Myometrial cell (primary cell): Measurements from ENCODE around the gene DNAJB8. TPM values are rescaled to one million over a fixed set of nuclear protein-coding genes. Genes with fewer than 3 reads are reported as not detected.

Experiments
- total RNA-seq: library from RNA; depleted of rRNA; stranded (reverse); fragments of >200 nt; gene quantifications from 2 replicates; pipeline ENCODE4 v1.2.3, GENCODE V29; 2015

The DNAJB8 gene
- not detected in 2 replicates for total RNA-seq

DNA sequence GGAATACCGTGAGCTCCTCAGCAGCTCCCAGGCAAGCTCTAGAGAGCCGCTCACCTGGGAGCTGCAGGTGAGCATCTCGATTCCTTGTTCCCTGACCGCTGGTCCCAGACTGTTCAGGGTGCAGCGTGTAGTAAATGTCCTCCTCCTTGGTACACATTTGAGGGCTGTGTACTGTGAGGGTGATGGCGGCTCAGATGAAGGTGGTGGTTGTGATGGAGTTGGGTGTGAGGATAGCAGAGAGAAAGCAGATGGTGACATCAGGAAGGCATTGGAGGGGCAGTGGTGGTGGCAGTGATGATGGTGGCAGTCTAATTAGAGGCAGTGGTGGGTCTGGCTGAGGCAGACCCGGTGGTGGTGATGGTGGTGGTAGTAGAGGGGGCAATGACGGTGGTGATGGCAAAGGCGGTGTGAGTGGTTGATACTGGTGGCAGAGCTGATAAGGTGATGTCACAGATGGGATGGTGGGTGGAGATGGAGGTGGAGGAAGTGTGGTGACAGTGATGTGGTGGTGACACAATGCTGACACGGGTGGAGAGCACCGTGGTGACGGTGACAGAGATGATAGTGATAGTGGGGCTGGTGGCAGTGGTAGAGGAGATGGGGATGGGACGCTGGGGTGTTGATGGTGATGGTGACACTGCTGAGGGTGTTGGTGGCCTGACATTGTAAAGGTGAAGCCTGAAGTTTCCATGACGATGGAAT lies at the start of gene DNAJB8:
DNAJB8 (minus strand) TSS at position 51 of the 702 bp plus-strand sequence. CDS start 3,645 bp downstream, outside the sequence.

DNA sequence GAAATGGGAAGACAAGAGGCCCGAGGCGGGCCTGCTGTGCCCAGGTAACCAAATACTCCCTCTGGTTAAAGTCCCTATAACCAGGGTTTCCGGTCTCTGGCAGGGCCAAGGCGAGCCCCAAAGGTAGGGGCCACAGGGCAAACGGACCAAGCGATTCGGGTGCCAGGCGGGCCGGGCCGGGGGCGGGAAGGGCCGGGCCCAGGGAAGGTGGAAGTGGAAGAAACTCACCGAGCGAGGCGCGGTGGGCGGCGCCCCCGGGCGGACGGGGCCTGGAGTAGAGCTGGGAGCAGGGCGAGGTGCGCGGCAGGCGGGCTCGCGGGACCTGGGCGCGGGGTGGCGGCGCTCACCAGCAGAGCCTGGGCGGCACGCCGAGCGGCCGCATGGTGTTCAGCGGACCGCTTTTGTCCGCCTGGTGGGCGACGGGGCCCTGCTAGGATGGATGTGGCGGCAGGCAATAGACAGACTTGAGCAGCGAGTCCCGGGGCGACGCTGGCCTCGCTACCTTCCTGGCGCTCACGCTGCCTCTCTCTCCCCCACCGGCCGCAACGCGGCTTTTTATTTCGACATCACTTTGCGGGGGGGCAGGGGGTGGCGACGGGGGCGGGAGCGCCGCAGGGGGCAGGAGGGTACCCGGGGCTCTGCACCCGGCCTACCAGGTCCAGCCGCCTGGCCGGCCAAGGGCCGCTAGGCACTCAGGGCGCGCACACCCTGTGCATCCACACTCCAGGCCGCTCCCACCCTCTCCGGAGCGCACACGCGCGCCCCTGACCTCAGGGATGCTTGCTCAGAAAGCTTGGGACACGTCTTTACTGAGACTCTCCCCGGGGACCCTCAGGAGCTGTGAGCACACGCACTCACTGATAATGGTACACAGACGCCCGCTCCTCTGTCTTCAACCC lies 26.2 kb upstream of the DNAJB8 start, which contains the start of gene GATA2:
GATA2 (minus strand) TSS at position 531 of the 899 bp plus-strand sequence. CDS start 6,170 bp downstream, outside the sequence.

Other genes with a start within 250 kb of the DNAJB8 start
- 36.9 and 43.2 TPM in 2 replicates for gene GATA2, start 26.3 kb upstream of the DNAJB8 start, total RNA-seq
- gene RPN1, start 183.9 kb upstream of the DNAJB8 start, total RNA-seq = 575 and 588 TPM in 2 replicates